GM12878 (cell line): ENCODE data around the gene TMEM45A. TPM values are rescaled to one million over a fixed set of nuclear protein-coding genes. Genes with fewer than 3 reads are reported as not detected.

Experiments used
- EZH2 ChIP-seq: IDR thresholded peaks from 2 replicates; pipeline ENCODE4 v1.6.1; 2012; ENCODE audit warnings: low read depth, mild to moderate bottlenecking, control low read depth, inconsistent platforms, low read length, borderline replicate concordance; ENCODE audit not compliant: control insufficient read depth
- FOXM1 ChIP-seq: IDR thresholded peaks from 2 replicates; pipeline ENCODE4 v1.6.1; 2012; ENCODE audit warnings: low read depth, mild to moderate bottlenecking, inconsistent platforms, low read length, moderate library complexity
- HDAC6 ChIP-seq: fragments of 200-600 bp; sonication (generic); IDR thresholded peaks from one replicate; pipeline ENCODE4 v1.8.0; 2017; ENCODE audit warnings: antibody characterized with exemption; ENCODE audit not compliant: unreplicated experiment
- POLR2AphosphoS5 ChIP-seq: IDR thresholded peaks from 2 replicates; pipeline ENCODE4 v1.6.1; 2011; ENCODE audit warnings: mild to moderate bottlenecking, low read length, inconsistent platforms
- polyA plus RNA-seq, 11 experiments: library from polyadenylated mRNA; depleted of rRNA in 4 of 11; unstranded in 6 of 11; stranded (reverse) in 5 of 11; fragments of >200 nt; fragmentation: Nextera tagmentation in 4 of 11; fragmentation: Illumina TruSeq in 1 of 11; extraction: Ambion mirVana in 4 of 11; extraction: Trizol in 1 of 11; gene quantifications; 1 replicate in 1 of 11; 2 replicates in 10 of 11; pipeline versions ENCODE4 v1.2.1 to v1.2.3, GENCODE V29; 2011 to 2016; ENCODE audit warnings: inconsistent platforms in 2 of 11, missing spikeins in 2 of 11, low read depth in 1 of 11
- total RNA-seq, 4 experiments: library from RNA; depleted of rRNA in 3 of 4; stranded (reverse); fragments of >200 nt in 3 of 4; fragmentation: Illumina TruSeq in 1 of 4; extraction: Trizol in 1 of 4; gene quantifications; 2 replicates each; pipeline versions ENCODE4 v1.2.1 to v1.2.3, GENCODE V29; 2013 to 2021
- TF ChIP-seq, protein P1 (sequence below): fragments of 450-650 bp; IDR thresholded peaks from 2 replicates; pipeline ENCODE4 v1.6.1; 2017; ENCODE audit warnings: mild to moderate bottlenecking, moderate library complexity

Gene TMEM45A
- total and polyA plus RNA-seq, 10 of the 15 experiments (the other 5 are each of a cell fraction or from before 2014, with no cell fraction given), result 0.34 to 5.3 (median 0.83) TPM

DNA sequence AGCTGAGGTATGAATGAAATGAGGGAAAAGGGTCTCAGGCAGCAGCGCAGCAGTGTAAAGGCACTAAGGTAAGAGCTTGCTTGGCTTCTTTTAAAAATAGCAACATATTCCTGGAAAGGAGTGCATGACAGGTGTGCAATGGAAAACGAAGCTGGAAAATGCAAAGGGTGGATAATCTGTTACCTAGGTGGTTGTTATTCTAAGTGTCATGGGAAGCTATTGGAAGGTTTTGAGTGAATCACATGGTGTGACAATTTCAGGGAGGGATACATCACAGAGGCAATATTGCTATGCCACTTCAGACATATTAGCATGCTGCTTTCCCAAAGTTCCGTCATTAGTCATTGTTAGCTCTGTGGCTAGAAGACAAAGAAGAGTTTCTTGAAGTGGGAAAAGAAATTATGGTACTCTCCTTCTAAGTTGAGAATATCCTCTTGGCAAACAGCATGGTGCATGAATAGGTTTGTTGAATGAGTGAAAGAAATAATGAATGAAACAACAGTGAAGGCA is 28.7 kb upstream of the TMEM45A start (continued):
- TF ChIP-seq EZH2, result no peak
- TF ChIP-seq FOXM1, result no peak
- no peak for TF ChIP-seq HDAC6
- TF ChIP-seq POLR2AphosphoS5, result no peak
- TF ChIP-seq, protein P1, sequence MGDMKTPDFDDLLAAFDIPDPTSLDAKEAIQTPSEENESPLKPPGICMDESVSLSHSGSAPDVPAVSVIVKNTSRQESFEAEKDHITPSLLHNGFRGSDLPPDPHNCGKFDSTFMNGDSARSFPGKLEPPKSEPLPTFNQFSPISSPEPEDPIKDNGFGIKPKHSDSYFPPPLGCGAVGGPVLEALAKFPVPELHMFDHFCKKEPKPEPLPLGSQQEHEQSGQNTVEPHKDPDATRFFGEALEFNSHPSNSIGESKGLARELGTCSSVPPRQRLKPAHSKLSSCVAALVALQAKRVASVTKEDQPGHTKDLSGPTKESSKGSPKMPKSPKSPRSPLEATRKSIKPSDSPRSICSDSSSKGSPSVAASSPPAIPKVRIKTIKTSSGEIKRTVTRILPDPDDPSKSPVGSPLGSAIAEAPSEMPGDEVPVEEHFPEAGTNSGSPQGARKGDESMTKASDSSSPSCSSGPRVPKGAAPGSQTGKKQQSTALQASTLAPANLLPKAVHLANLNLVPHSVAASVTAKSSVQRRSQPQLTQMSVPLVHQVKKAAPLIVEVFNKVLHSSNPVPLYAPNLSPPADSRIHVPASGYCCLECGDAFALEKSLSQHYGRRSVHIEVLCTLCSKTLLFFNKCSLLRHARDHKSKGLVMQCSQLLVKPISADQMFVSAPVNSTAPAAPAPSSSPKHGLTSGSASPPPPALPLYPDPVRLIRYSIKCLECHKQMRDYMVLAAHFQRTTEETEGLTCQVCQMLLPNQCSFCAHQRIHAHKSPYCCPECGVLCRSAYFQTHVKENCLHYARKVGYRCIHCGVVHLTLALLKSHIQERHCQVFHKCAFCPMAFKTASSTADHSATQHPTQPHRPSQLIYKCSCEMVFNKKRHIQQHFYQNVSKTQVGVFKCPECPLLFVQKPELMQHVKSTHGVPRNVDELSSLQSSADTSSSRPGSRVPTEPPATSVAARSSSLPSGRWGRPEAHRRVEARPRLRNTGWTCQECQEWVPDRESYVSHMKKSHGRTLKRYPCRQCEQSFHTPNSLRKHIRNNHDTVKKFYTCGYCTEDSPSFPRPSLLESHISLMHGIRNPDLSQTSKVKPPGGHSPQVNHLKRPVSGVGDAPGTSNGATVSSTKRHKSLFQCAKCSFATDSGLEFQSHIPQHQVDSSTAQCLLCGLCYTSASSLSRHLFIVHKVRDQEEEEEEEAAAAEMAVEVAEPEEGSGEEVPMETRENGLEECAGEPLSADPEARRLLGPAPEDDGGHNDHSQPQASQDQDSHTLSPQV, result no peak
- TF ChIP-seq, all 136 proteins: peak for 0
